CD4-positive, alpha-beta T cell treated with Interleukin-17A for 1 hour (primary cell): ENCODE measurements around the gene EN2.

ENCODE experiments used
- DNase-seq: peaks from one replicate; pipeline ENCODE4 v3.0.0-alpha.2; 2020

EN2 gene

GRCh38 chr7:155451840-155452239, 6.1 kb upstream of the EN2 start:
- DNase-seq = no peak

DNA sequence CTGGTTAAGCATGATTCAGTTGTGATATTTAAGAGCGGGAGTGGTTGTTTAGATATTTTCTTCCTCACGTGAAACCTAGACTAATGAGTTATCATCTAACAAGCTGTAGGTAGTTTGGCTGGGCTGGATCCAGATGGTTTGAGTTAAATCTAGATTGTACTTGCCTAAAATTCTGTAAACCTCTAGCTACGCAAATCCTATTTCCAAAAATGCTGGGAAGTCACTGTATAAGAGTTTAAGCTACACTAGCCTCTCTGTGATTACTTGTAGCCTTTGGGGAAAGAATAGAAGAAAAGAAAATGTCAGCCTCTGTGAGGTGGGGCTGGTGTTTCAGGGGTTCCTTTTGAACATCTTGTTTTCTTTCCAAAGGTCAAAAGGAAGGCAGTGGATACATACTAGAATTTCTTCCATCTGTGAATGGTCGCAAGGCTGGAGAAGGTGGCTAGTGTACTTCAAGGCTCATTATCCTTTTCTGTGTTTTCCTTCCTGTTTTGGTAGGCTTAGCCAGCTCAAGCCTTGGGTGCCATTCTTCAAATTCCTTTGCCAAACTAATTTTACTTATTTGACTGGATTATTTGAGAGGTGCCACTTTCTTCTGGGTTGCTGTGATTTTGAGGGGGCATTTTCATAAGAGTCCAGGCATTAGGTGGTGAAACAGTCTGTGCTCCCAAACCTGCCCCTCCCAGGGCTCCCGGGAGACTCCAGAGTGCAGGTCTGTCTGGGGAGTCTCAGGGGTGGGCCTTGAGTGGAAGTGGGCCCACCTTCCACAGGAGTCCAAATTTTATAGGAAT, 5.2 kb upstream of the EN2 start:
- DNase-seq = no peak

GRCh38 chr7:155453296-155454182, 4.4 kb upstream of the EN2 start:
- DNase-seq = no peak

GRCh38 chr7:155454183-155455112, 3.5 kb upstream of the EN2 start:
- DNase-seq = no peak

DNA sequence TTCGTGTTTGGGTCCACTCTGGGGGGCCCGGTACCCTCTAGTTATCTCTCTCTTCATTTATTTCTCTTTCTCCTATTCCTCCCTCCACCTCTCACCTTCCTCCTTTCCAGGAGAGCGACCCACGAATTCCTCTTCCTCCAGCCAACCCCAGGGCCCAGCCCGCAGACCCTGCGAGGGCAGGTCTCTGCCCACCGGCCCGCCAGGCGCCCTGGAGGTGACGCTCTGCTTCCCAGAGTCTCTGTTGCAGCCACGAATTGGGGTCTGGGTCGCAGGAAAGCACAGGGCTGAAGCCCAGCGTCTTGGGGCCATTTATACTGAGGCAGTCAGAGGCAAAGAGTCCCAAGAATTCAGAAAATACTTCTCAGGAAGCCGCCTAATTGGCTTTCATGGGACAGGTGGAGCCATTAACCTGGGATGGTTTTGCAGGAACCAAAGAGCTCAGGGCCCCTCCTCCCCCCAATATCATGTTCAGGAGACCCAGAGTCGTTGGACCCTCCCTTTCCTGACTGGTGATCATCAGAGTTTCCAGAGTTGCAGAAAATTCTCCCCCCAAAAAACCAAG, 2.7 kb upstream of the EN2 start:
- no peak for DNase-seq

- no peak for DNase-seq
Measured at GRCh38 chr7:155455776-155456737, 1.9 kb upstream of the EN2 start.

- no peak for DNase-seq
Measured at GRCh38 chr7:155456738-155457543, 988 bp upstream of the EN2 start.

- no peak for DNase-seq
Measured at GRCh38 chr7:155457544-155458110, 302 bp upstream of the EN2 start.

DNA sequence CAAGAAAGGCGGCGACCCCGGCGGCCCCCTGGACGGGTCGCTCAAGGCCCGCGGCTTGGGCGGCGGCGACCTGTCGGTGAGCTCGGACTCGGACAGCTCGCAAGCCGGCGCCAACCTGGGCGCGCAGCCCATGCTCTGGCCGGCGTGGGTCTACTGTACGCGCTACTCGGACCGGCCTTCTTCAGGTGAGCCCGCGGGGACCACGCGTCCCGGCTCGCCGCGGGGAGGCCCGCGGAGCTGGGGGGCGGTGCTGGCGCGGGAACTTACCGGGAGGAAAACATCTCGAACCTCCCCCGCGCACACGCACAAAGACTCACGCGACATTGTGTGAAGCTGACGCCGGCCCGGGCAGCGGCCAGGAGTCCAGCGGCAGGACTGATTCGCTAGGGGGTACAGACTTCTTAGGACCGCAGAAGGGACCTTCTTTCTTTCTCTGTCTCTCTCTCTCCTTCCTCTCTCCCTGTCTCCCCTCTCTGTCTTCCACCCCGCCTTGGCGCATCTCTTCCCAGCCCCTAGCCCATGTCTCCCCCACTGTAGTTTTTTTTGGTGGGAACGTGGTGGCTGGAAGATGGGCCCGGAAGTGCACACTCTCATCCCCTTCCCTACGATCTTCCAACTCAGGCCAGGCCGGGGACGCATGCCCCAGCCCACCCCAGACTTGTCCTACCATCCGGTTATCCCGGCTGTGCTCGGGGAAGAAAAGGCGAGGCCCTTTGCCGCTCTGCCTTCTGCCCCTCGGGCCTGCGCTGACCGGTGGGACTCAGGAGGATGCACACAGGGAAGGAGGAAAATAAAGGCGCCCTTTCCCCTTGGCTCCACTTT, 1.2 kb downstream of the EN2 start:
- no peak for DNase-seq

GRCh38 chr7:155459700-155460461, 2.0 kb downstream of the EN2 start:
- no peak for DNase-seq

GRCh38 chr7:155460926-155461613, 3.1 kb downstream of the EN2 start:
- no peak for DNase-seq

DNA sequence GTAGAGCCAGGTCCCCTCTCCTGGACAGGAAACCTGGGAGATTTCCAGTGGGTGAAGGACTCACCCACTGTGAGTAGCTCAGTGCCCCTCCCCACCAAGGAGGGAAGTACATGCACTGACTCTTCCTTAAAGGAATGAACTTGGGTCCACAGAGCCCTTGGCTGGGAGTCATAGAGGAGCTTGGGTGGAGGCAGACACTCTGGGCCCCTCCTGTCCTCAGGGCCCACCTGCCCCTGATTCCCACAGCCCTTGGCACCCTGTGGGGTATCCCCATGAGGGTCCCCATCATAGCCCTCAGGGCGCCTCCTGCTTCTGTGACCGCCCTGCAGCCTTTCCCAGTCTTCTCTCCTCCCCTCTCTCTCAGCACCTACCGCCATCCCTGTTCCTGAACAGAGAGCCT, 3.7 kb downstream of the EN2 start:
- DNase-seq = no peak

DNA sequence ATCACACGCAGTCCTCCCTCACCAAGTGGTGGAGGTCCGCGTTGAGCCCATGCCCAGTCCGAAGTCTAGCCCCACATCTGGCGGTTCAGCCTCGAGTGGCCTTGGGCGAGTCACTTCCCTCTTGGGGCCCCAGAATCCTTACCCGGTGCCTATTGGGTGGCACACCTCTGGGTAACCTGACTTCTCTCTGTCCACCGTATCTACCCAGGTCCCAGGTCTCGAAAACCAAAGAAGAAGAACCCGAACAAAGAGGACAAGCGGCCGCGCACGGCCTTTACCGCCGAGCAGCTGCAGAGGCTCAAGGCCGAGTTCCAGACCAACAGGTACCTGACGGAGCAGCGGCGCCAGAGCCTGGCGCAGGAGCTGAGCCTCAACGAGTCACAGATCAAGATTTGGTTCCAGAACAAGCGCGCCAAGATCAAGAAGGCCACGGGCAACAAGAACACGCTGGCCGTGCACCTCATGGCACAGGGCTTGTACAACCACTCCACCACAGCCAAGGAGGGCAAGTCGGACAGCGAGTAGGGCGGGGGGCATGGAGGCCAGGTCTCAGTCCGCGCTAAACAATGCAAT, 4.3 kb downstream of the EN2 start:
- DNase-seq = no peak

DNA sequence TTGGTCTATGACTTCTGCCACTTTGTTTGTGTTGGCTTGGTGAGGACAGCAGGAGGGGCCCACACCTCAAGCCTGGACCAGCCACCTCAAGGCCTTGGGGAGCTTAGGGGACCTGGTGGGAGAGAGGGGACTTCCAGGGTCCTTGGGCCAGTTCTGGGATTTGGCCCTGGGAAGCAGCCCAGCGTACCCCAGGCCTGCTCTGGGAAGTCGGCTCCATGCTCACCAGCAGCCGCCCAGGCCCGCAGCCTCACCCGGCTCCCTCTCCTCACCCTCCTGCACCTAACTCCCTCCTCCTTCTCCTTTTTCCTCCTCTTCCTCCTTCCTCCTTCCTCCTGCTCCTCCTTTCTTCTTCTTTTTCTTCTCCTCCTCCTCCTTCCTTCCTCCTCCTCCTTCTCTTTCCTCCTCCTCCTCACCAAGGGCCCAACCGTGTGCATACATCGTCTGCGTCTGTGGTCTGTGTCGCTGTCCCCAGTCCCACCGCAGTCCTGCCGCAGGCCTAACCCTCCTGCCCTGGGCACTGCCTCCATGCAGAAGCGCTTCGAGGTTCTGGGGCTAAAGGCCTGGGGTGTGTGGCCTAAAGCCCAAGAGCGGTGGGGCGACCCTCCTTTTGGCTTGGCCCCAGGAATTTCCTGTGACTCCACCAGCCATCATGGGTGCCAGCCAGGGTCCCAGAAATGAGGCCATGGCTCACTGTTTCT, 5.3 kb downstream of the EN2 start:
- no peak for DNase-seq

DNA sequence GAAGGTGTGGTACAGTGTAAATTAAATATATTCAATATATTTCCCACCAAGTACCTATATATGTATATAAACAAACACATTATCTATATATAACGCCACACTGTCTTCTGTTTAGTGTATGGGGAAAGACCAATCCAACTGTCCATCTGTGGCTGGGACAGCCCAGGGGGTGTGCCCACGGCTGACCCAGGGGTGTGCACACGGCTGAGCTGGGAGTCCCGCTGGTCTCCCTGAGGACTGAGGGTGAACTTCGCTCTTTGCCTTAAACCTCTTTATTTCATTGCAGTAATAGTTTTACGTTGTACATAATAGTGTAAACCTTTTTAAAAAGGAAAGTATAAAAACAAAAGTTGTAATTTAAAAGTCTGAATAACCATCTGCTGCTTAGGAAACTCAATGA, 6.3 kb downstream of the EN2 start:
- DNase-seq = no peak

GRCh38 chr7:155464948-155465739, 7.2 kb downstream of the EN2 start:
- no peak for DNase-seq
